OCI-LY1 (cell line): Measurements from ENCODE around the gene CACNA2D4.

ENCODE experiments used
- H2AFZ ChIP-seq: fragments of 200-600 bp; sonication (generic), shearing (Covaris generic); 2 replicates; pipeline ENCODE4 v1.6.0; 2014; ENCODE audit warnings: antibody characterized with exemption, mild to moderate bottlenecking, low read length
- H3F3A ChIP-seq: fragments of 200-600 bp; sonication (generic), shearing (Covaris generic); 2 replicates; pipeline ENCODE4 v1.6.0; 2014; ENCODE audit warnings: mild to moderate bottlenecking, antibody characterized with exemption, low read length, moderate library complexity; ENCODE audit not compliant: insufficient read depth
- H3K27ac ChIP-seq: fragments of 200-600 bp; sonication (generic); 2 replicates; pipeline ENCODE4 v1.5.1; 2014; ENCODE audit warnings: low read length, mixed run types, mild to moderate bottlenecking, low read depth; ENCODE audit not compliant: poor library complexity, severe bottlenecking
- H3K27me3 ChIP-seq: fragments of 200-600 bp; sonication (generic); 2 replicates; pipeline ENCODE4 v1.6.0; 2014; ENCODE audit warnings: antibody characterized with exemption, mild to moderate bottlenecking, low read length, moderate library complexity; ENCODE audit not compliant: insufficient read depth
- H3K36me3 ChIP-seq: fragments of 200-600 bp; sonication (generic); 2 replicates; pipeline ENCODE4 v1.6.1; 2014; ENCODE audit warnings: mild to moderate bottlenecking, antibody characterized with exemption, low read length, moderate library complexity, mixed read lengths; ENCODE audit not compliant: insufficient read depth
- H3K4me1 ChIP-seq: fragments of 200-600 bp; sonication (generic); 2 replicates; pipeline ENCODE4 v1.5.1; 2014; ENCODE audit warnings: mild to moderate bottlenecking, low read length, moderate library complexity; ENCODE audit not compliant: insufficient read depth, severe bottlenecking
- H3K4me2 ChIP-seq: fragments of 200-600 bp; sonication (generic), shearing (Covaris generic); 2 replicates; pipeline ENCODE4 v1.6.1; 2014; ENCODE audit warnings: low read length
- H3K4me3 ChIP-seq: fragments of 200-600 bp; sonication (generic); 2 replicates; pipeline ENCODE4 v1.5.1; 2014; ENCODE audit warnings: low read length, low read depth, mild to moderate bottlenecking, mixed read lengths; ENCODE audit not compliant: poor library complexity, severe bottlenecking
- H3K79me2 ChIP-seq: fragments of 200-600 bp; shearing (Covaris generic); 2 replicates; pipeline ENCODE4 v1.6.1; 2016; ENCODE audit warnings: mixed run types, low read length, mixed read lengths; ENCODE audit not compliant: insufficient read depth
- H3K9ac ChIP-seq: fragments of 200-600 bp; sonication (generic), shearing (Covaris generic); 2 replicates; pipeline ENCODE4 v1.6.1; 2014; ENCODE audit warnings: mild to moderate bottlenecking, low read length, mixed read lengths
- H3K9me2 ChIP-seq: fragments of 200-600 bp; sonication (generic), shearing (Covaris generic); 2 replicates; pipeline ENCODE4 v1.6.1; 2014; ENCODE audit warnings: low read depth, mild to moderate bottlenecking, low read length, mixed read lengths
- H3K9me3 ChIP-seq: fragments of 200-600 bp; shearing (Covaris generic); 2 replicates; pipeline ENCODE4 v1.6.1; 2014; ENCODE audit warnings: low read length, mixed read lengths
- H4K20me1 ChIP-seq: fragments of 200-600 bp; sonication (generic), shearing (Covaris generic); 2 replicates; pipeline ENCODE4 v1.6.0; 2016; ENCODE audit warnings: mild to moderate bottlenecking, low read length; ENCODE audit not compliant: insufficient read depth
- EZH2 ChIP-seq: fragments of 200-600 bp; sonication (generic), shearing (Covaris generic); IDR thresholded peaks from 2 replicates; pipeline ENCODE4 v1.8.0; 2017; ENCODE audit warnings: borderline replicate concordance, mixed run types, mild to moderate bottlenecking, antibody characterized with exemption, low read length, moderate library complexity, mixed read lengths
- TF ChIP-seq, protein P1 (sequence below): fragments of 200-600 bp; sonication (generic), shearing (Covaris generic); IDR thresholded peaks from 2 replicates; pipeline ENCODE4 v1.5.1; 2017; ENCODE audit warnings: mild to moderate bottlenecking, antibody characterized with exemption, low read length, moderate library complexity, mixed read lengths

CACNA2D4 gene

GRCh38 chr12:1869145-1869544, 49.3 kb downstream of the CACNA2D4 start:
- Histone ChIP-seq H3K9ac (no peak overlapping the region), H3K9me3 (no peaks in the 10 kb centered on the region), H3K27me3 (peaks cover 8% of the 10 kb centered on the region; the same call in 1 of the 2 replicates), H4K20me1 (no peaks in the 10 kb centered on the region), H3K36me3 (no peaks in the 10 kb centered on the region), H3K9me2 (no peaks in the 10 kb centered on the region), H3K79me2 (no peaks in the 10 kb centered on the region), H3F3A (no peaks in the 10 kb centered on the region), H3K27ac (no peak overlapping the region), H2AFZ (no peak overlapping the region), H3K4me3 (no peak overlapping the region), H3K4me2 (no peak overlapping the region), H3K4me1 (no peaks in the 10 kb centered on the region)
- TF ChIP-seq EZH2, result no peak
- TF ChIP-seq, protein P1, sequence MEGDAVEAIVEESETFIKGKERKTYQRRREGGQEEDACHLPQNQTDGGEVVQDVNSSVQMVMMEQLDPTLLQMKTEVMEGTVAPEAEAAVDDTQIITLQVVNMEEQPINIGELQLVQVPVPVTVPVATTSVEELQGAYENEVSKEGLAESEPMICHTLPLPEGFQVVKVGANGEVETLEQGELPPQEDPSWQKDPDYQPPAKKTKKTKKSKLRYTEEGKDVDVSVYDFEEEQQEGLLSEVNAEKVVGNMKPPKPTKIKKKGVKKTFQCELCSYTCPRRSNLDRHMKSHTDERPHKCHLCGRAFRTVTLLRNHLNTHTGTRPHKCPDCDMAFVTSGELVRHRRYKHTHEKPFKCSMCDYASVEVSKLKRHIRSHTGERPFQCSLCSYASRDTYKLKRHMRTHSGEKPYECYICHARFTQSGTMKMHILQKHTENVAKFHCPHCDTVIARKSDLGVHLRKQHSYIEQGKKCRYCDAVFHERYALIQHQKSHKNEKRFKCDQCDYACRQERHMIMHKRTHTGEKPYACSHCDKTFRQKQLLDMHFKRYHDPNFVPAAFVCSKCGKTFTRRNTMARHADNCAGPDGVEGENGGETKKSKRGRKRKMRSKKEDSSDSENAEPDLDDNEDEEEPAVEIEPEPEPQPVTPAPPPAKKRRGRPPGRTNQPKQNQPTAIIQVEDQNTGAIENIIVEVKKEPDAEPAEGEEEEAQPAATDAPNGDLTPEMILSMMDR, result no peak

GRCh38 chr12:1865284-1865866, 53.1 kb downstream of the CACNA2D4 start:
- Histone ChIP-seq H3K9me3 (no peaks in the 10 kb centered on the region), H3K27ac (no peak overlapping the region), H3K4me2 (no peak overlapping the region), H3F3A (no peaks in the 10 kb centered on the region), H4K20me1 (no peaks in the 10 kb centered on the region), H3K4me1 (no peaks in the 10 kb centered on the region), H2AFZ (no peak overlapping the region), H3K4me3 (no peak overlapping the region), H3K27me3 (peaks cover 8% of the 10 kb centered on the region; the same call in 1 of the 2 replicates), H3K9me2 (no peaks in the 10 kb centered on the region), H3K9ac (no peak overlapping the region), H3K79me2 (no peaks in the 10 kb centered on the region), H3K36me3 (no peaks in the 10 kb centered on the region)
- TF ChIP-seq, protein P1, result no peak
- no peak for TF ChIP-seq EZH2

GRCh38 chr12:1864867-1865266, 53.6 kb downstream of the CACNA2D4 start:
- no peaks in the 10 kb centered on the region for H3K4me1 ChIP-seq
- H4K20me1 ChIP-seq, result no peaks in the 10 kb centered on the region
- H3K36me3 ChIP-seq, result no peaks in the 10 kb centered on the region
- no peak overlapping the region for H2AFZ ChIP-seq
- no peak overlapping the region for H3K4me2 ChIP-seq
- no peaks in the 10 kb centered on the region for H3F3A ChIP-seq
- peaks cover 8% of the 10 kb centered on the region; the same call in 1 of the 2 replicates for H3K27me3 ChIP-seq
- H3K4me3 ChIP-seq, result no peak overlapping the region
- no peak overlapping the region for H3K27ac ChIP-seq
- H3K79me2 ChIP-seq, result no peaks in the 10 kb centered on the region
- H3K9me3 ChIP-seq, result no peaks in the 10 kb centered on the region
- TF ChIP-seq, protein P1, result no peak
- TF ChIP-seq EZH2, result no peak
- H3K9ac ChIP-seq, result no peak overlapping the region
- H3K9me2 ChIP-seq, result no peaks in the 10 kb centered on the region
